IMR-90 (cell line): ENCODE results near the gene GRIN1.

Source experiments
- POLR2A ChIP-seq: IDR thresholded peaks from 2 replicates; pipeline ENCODE4 v1.6.1; 2012; ENCODE audit warnings: mild to moderate bottlenecking, low read depth, low read length
- RAD21 ChIP-seq: IDR thresholded peaks from 2 replicates; pipeline ENCODE4 v1.6.1; 2012; ENCODE audit warnings: low read length, improper control_type of control experiment
- RCOR1 ChIP-seq: IDR thresholded peaks from 2 replicates; pipeline ENCODE4 v1.6.1; 2012; ENCODE audit warnings: mild to moderate bottlenecking, low read length, improper control_type of control experiment; ENCODE audit not compliant: insufficient replicate concordance
- TF ChIP-seq, protein P1 (sequence below): fragments of 150-350 bp; IDR thresholded peaks from 2 replicates; pipeline ENCODE4 v1.6.1; 2016; ENCODE audit warnings: low read depth, mild to moderate bottlenecking, low read length, moderate library complexity, borderline replicate concordance
- TF ChIP-seq, protein P2 (sequence below): conservative IDR thresholded peaks from 2 replicates; pipeline ENCODE4 v1.5.1; 2012; ENCODE audit warnings: mild to moderate bottlenecking, low read depth, low read length, improper control_type of control experiment

DNA sequence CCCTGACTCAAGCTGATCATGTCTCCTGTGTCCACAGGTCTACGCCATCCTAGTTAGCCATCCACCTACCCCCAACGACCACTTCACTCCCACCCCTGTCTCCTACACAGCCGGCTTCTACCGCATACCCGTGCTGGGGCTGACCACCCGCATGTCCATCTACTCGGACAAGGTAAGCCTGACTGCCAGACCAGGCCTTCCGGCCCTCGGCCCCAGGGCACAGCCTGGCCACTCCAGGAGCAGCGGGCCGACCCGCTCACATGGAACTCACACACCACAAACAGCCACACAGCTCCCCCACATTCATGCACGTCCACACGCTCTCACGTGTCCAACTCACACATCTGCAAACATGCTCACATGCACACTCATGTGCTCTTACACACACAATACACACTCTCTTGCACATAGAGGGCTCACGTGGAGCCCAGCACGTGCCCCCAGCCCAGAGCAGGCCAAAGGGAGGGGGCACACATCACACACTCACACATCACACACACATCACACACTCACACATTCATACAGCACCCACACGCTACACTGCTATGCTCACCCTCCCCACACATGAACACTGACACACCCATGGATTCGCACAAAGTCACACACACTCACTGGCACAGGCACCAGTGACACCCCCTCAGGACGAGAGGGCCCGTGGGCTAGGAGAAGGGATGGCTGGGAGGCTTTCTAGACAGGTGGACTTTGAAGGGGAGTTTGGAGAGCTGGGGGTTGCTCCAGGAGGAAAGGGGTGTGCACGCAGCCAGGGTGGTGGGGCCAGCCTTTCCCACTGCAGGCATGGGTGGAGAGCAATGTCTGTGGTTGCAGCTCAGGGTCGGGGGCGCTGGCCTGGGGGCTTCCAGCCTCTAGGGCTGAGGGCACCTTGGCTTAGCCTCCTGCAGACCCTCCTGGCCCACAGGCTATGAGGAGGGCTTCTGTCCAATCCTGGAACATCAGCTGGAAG lies 3.3 kb downstream of the GRIN1 start:
- TF ChIP-seq POLR2A (no peak), RAD21 (no peak), RCOR1 (no peak)
- TF ChIP-seq, protein P1, sequence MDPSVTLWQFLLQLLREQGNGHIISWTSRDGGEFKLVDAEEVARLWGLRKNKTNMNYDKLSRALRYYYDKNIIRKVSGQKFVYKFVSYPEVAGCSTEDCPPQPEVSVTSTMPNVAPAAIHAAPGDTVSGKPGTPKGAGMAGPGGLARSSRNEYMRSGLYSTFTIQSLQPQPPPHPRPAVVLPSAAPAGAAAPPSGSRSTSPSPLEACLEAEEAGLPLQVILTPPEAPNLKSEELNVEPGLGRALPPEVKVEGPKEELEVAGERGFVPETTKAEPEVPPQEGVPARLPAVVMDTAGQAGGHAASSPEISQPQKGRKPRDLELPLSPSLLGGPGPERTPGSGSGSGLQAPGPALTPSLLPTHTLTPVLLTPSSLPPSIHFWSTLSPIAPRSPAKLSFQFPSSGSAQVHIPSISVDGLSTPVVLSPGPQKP, result no peak
- TF ChIP-seq, protein P2, sequence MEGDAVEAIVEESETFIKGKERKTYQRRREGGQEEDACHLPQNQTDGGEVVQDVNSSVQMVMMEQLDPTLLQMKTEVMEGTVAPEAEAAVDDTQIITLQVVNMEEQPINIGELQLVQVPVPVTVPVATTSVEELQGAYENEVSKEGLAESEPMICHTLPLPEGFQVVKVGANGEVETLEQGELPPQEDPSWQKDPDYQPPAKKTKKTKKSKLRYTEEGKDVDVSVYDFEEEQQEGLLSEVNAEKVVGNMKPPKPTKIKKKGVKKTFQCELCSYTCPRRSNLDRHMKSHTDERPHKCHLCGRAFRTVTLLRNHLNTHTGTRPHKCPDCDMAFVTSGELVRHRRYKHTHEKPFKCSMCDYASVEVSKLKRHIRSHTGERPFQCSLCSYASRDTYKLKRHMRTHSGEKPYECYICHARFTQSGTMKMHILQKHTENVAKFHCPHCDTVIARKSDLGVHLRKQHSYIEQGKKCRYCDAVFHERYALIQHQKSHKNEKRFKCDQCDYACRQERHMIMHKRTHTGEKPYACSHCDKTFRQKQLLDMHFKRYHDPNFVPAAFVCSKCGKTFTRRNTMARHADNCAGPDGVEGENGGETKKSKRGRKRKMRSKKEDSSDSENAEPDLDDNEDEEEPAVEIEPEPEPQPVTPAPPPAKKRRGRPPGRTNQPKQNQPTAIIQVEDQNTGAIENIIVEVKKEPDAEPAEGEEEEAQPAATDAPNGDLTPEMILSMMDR, result no peak
